ENCODE data around the gene RGS12.

RGS12 gene

GRCh38 chr4:3302786-3303564, 10.2 kb downstream of the RGS12 start:
- no peak for TF ChIP-seq CTCF (IDR thresholded peaks at IDR 0.05)
- no peak for TF ChIP-seq ZFX (IDR thresholded peaks at IDR 0.05; ENCODE audit: borderline replicate concordance)
- no peak overlapping the region for H3K27ac ChIP-seq

- H3K27ac ChIP-seq, result no peak overlapping the region
- no peak for TF ChIP-seq ZFX (IDR thresholded peaks at IDR 0.05; ENCODE audit: borderline replicate concordance)
- TF ChIP-seq CTCF (IDR thresholded peaks at IDR 0.05), result no peak
Observed at GRCh38 chr4:3303565-3303824, 10.7 kb downstream of the RGS12 start.

GRCh38 chr4:3303923-3304710, 11.3 kb downstream of the RGS12 start:
- H3K27ac ChIP-seq, result no peak overlapping the region; the same call in 1 of the 2 replicates
- TF ChIP-seq ZFX (IDR thresholded peaks at IDR 0.05; ENCODE audit: borderline replicate concordance), result no peak
- TF ChIP-seq CTCF (IDR thresholded peaks at IDR 0.05), result no peak

- H3K27ac ChIP-seq, result no peak overlapping the region
- no peak for TF ChIP-seq CTCF (IDR thresholded peaks at IDR 0.05)
Observed at GRCh38 chr4:3304831-3305609, 12.2 kb downstream of the RGS12 start.

- H3K27ac ChIP-seq, result no peak overlapping the region
Observed at GRCh38 chr4:3305610-3306371, 13.0 kb downstream of the RGS12 start.

GRCh38 chr4:3306450-3306849, 13.6 kb downstream of the RGS12 start:
- no peak for TF ChIP-seq ZFX (IDR thresholded peaks at IDR 0.05; ENCODE audit: borderline replicate concordance)
- no peak for TF ChIP-seq CTCF (IDR thresholded peaks at IDR 0.05)
- no peak overlapping the region for H3K27ac ChIP-seq

More at GRCh38 chr4:3305610-3306371, 13.0 kb downstream of the RGS12 start:
- TF ChIP-seq ZFX (IDR thresholded peaks at IDR 0.05; ENCODE audit: borderline replicate concordance), result no peak
- TF ChIP-seq CTCF (IDR thresholded peaks at IDR 0.05), result no peak
